ENCODE measurements around the gene ARHGAP27. TPM values are rescaled to one million over a fixed set of nuclear protein-coding genes. Genes with fewer than 3 reads are reported as not detected.
A peak's percentile ranks its signal among the peaks of the same experiment; 100 is the strongest.

Gene ARHGAP27
- total RNA-seq, 1 donor from 2014 or later = 71.0 TPM

DNA sequence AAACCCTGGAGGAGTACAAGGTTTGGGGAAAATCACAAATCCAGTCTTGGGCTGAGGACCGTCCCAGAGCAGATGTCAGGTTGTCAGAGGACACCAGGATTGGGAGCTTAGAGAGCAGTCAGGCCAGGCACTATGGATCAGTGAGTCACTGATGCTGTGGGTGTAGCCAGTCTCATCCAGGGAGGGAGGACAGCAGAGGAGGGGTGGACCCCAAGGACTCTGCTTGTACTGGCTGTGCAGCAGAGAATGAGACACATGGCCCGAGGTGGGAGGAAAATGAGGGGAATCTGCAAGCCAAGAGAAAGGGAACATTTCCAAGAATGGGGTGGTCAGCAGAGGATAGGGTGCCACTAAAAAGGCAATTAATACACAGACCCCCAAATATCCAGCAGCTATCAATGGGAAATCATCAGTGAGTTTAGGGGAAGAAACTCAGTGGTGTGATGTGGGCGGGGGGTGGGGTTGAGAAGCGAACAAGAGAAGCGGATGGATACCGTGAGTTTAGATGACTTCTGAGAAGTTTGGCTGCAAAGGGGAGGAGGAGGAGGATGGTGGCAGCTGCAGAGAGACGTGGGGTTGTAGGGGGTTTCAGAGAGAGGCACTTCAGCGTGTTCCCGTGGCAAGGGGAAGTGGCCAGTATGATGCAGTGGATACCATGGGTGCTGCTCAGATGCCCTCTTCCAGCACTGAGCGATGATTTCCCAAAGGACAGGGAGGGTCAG, 43.9 kb downstream of the ARHGAP27 start:
- Histone ChIP-seq H3K4me1 (peaks cover 7% of the 10 kb centered on the region), H3K27me3 (ENCODE audit: low read depth) (no peaks in the 10 kb centered on the region), H3K27ac (no peak overlapping the region), H3K36me3 (peaks cover 2% of the 10 kb centered on the region), H3K9me3 (no peaks in the 10 kb centered on the region), H3K4me3 (no peak overlapping the region)
- intact Hi-C loops (cut with DNase I) = no loop called here
- ATAC-seq (no peak), DNase-seq (no peak)
- TF ChIP-seq, protein P1, sequence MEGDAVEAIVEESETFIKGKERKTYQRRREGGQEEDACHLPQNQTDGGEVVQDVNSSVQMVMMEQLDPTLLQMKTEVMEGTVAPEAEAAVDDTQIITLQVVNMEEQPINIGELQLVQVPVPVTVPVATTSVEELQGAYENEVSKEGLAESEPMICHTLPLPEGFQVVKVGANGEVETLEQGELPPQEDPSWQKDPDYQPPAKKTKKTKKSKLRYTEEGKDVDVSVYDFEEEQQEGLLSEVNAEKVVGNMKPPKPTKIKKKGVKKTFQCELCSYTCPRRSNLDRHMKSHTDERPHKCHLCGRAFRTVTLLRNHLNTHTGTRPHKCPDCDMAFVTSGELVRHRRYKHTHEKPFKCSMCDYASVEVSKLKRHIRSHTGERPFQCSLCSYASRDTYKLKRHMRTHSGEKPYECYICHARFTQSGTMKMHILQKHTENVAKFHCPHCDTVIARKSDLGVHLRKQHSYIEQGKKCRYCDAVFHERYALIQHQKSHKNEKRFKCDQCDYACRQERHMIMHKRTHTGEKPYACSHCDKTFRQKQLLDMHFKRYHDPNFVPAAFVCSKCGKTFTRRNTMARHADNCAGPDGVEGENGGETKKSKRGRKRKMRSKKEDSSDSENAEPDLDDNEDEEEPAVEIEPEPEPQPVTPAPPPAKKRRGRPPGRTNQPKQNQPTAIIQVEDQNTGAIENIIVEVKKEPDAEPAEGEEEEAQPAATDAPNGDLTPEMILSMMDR (IDR thresholded peaks at IDR 0.05) = no peak

- DNase-seq (no peak), ATAC-seq (no peak)
- Histone ChIP-seq H3K4me1 (peaks cover 7% of the 10 kb centered on the region), H3K27ac (no peak overlapping the region), H3K36me3 (no peaks in the 10 kb centered on the region), H3K4me3 (no peak overlapping the region), H3K27me3 (ENCODE audit: low read depth) (no peaks in the 10 kb centered on the region), H3K9me3 (no peaks in the 10 kb centered on the region)
- intact Hi-C loops (cut with DNase I) = no loop called here
- TF ChIP-seq, protein P1 (IDR thresholded peaks at IDR 0.05) = no peak
Measured at GRCh38 chr17:45387739-45388138, 44.9 kb downstream of the ARHGAP27 start.

DNA sequence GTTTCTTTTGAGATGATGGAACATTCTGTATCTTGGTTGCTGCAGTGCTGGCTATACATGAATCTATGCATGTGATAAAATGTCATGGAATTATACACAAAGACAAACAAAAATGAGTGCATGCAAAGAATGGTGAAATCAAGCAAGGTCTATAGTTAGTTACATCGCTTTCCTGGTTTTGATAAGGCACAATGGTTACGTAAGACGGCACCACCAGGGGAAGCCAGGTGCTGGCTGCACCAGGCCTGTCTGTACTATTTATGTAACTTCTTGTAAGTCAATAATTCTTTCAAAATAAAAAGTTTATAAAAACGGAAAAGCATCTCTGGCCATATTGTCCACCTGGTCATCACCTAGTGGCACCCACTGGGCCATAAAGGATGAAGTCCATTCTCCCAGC, 46.5 kb downstream of the ARHGAP27 start:
- intact Hi-C loops (cut with DNase I) = no loop called here
- DNase-seq = no peak
- Histone ChIP-seq H3K36me3 (no peaks in the 10 kb centered on the region), H3K27me3 (ENCODE audit: low read depth) (no peaks in the 10 kb centered on the region), H3K27ac (no peak overlapping the region), H3K9me3 (no peaks in the 10 kb centered on the region), H3K4me1 (peaks cover 7% of the 10 kb centered on the region), H3K4me3 (no peak overlapping the region)
- TF ChIP-seq, protein P1 (IDR thresholded peaks at IDR 0.05) = no peak
- ATAC-seq = peak in 1 of 2 donors; percentile 47

- intact Hi-C loops (cut with DNase I) = no loop called here
- no peak overlapping the region for H3K4me3 ChIP-seq
- H3K9me3 ChIP-seq = no peaks in the 10 kb centered on the region
- no peak overlapping the region for H3K27ac ChIP-seq
- TF ChIP-seq, protein P1 (IDR thresholded peaks at IDR 0.05) = peak; percentile 99
- peaks cover 13% of the 10 kb centered on the region for H3K4me1 ChIP-seq
- DNase-seq = peak; percentile 92
- no peaks in the 10 kb centered on the region for H3K27me3 ChIP-seq (ENCODE audit: low read depth)
- no peaks in the 10 kb centered on the region for H3K36me3 ChIP-seq
- ATAC-seq = peak; percentile 94 to 96
Measured at GRCh38 chr17:45385331-45385997, 47.2 kb downstream of the ARHGAP27 start.

DNA sequence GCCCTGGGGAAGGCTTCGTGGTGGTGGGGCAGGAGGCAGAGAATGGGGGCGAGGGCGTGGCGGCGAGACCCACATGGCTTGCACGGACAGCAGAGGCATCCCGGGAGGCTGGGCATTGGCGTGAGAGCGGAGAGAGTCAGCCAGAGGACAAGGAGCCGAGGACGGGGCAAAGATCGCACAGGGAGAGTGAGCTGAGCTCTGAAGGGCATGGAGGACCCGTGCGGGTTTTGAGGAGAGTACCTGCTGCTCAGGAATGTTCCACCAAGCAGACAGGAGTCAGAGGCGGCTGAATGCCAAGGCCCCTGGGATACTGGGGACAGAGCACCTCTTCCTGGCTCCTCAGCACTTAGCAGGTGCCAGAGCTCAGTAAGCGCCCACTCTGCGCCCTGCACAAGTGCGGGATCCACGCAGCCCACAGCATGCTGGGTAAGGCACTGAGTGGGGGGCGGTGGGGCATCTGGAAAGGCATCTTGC, 47.8 kb downstream of the ARHGAP27 start:
- TF ChIP-seq, protein P1 (IDR thresholded peaks at IDR 0.05) = no peak
- intact Hi-C loops (cut with DNase I) = loop anchor here (5.0 kb wide), 1 partner anchor 108 kb away; no protein-coding TSS in a partner anchor
- peak in 1 of 2 donors; percentile 6 for ATAC-seq

More for the DNA sequence above, 47.8 kb downstream of the ARHGAP27 start:
- no peak overlapping the region for H3K27ac ChIP-seq
- no peak for DNase-seq
- H3K27me3 ChIP-seq (ENCODE audit: low read depth) = no peaks in the 10 kb centered on the region
- H3K9me3 ChIP-seq = no peaks in the 10 kb centered on the region
- peaks cover 14% of the 10 kb centered on the region for H3K4me1 ChIP-seq
- H3K4me3 ChIP-seq = no peak overlapping the region
- H3K36me3 ChIP-seq = no peaks in the 10 kb centered on the region

Measured in lower lobe of right lung (tissue), 2 donors.